Measurements from ENCODE around the gene CMC1.

CMC1 gene

DNA sequence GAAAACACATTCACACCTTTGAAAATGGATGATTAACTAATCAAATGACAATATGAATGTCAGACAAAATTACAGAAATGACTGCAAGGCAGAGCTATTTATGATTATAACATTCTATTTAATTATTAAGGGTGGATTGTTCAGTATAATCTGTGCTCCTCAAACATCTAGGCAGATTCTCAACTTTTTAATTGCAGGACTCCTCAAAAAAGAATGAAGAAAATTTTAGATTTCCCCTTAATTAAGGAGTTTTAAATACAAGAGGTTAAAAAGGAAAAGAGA, 22.6 kb upstream of the CMC1 start:
- Histone ChIP-seq H3K79me2 (ENCODE audit: insufficient read depth, low read length) (no peaks in the 10 kb centered on the region), H3K4me2 (ENCODE audit: low read length) (no peak overlapping the region), H2AFZ (ENCODE audit: low read length) (no peak overlapping the region), H3K9me3 (ENCODE audit: low read length) (peaks cover 5% of the 10 kb centered on the region; the same call in 1 of the 2 replicates), H4K20me1 (ENCODE audit: insufficient read depth, low read length) (no peaks in the 10 kb centered on the region), H3K4me1 (ENCODE audit: insufficient read depth, low read length, severe bottlenecking) (no peaks in the 10 kb centered on the region), H3K9ac (ENCODE audit: low read length) (no peak overlapping the region), H3K4me3 (ENCODE audit: low read depth, low read length, poor library complexity, severe bottlenecking) (no peak overlapping the region), H3F3A (ENCODE audit: insufficient read depth, low read length) (no peaks in the 10 kb centered on the region), H3K27ac (ENCODE audit: low read depth, low read length, poor library complexity, severe bottlenecking) (no peak overlapping the region), H3K36me3 (ENCODE audit: insufficient read depth, low read length) (no peaks in the 10 kb centered on the region), H3K27me3 (ENCODE audit: insufficient read depth, low read length) (0 out of 2 replicates have a peak, but pooled peaks cover 6% of the 10 kb centered on the region), H3K9me2 (ENCODE audit: low read depth, low read length) (no peaks in the 10 kb centered on the region)
- no peak for TF ChIP-seq CTCF (IDR thresholded peaks at IDR 0.05; ENCODE audit: low read length)
- TF ChIP-seq EZH2 (IDR thresholded peaks at IDR 0.05; ENCODE audit: borderline replicate concordance, low read length), result no peak

GRCh38 chr3:28224430-28224829, 17.0 kb upstream of the CMC1 start:
- Histone ChIP-seq H3K27ac (ENCODE audit: low read depth, low read length, poor library complexity, severe bottlenecking) (no peak overlapping the region), H3K36me3 (ENCODE audit: insufficient read depth, low read length) (no peaks in the 10 kb centered on the region), H3K79me2 (ENCODE audit: insufficient read depth, low read length) (no peaks in the 10 kb centered on the region), H2AFZ (ENCODE audit: low read length) (no peak overlapping the region), H3K4me2 (ENCODE audit: low read length) (no peak overlapping the region), H3K9ac (ENCODE audit: low read length) (no peak overlapping the region), H3F3A (ENCODE audit: insufficient read depth, low read length) (no peaks in the 10 kb centered on the region), H3K9me3 (ENCODE audit: low read length) (no peaks in the 10 kb centered on the region), H3K9me2 (ENCODE audit: low read depth, low read length) (no peaks in the 10 kb centered on the region), H3K4me1 (ENCODE audit: insufficient read depth, low read length, severe bottlenecking) (no peaks in the 10 kb centered on the region), H3K4me3 (ENCODE audit: low read depth, low read length, poor library complexity, severe bottlenecking) (no peak overlapping the region), H3K27me3 (ENCODE audit: insufficient read depth, low read length) (no peaks in the 10 kb centered on the region), H4K20me1 (ENCODE audit: insufficient read depth, low read length) (no peaks in the 10 kb centered on the region)
- TF ChIP-seq CTCF (IDR thresholded peaks at IDR 0.05; ENCODE audit: low read length) (no peak), EZH2 (IDR thresholded peaks at IDR 0.05; ENCODE audit: borderline replicate concordance, low read length) (no peak)

- H3K9me2 ChIP-seq (ENCODE audit: low read depth, low read length), result no peaks in the 10 kb centered on the region
- H3F3A ChIP-seq (ENCODE audit: insufficient read depth, low read length), result no peaks in the 10 kb centered on the region
- H4K20me1 ChIP-seq (ENCODE audit: insufficient read depth, low read length), result no peaks in the 10 kb centered on the region
- no peak for TF ChIP-seq CTCF (IDR thresholded peaks at IDR 0.05; ENCODE audit: low read length)
- no peak for TF ChIP-seq EZH2 (IDR thresholded peaks at IDR 0.05; ENCODE audit: borderline replicate concordance, low read length)
- H3K27me3 ChIP-seq (ENCODE audit: insufficient read depth, low read length), result no peaks in the 10 kb centered on the region
- H3K79me2 ChIP-seq (ENCODE audit: insufficient read depth, low read length), result no peaks in the 10 kb centered on the region
- no peak overlapping the region for H3K4me2 ChIP-seq (ENCODE audit: low read length)
- no peaks in the 10 kb centered on the region for H3K4me1 ChIP-seq (ENCODE audit: insufficient read depth, low read length, severe bottlenecking)
- no peak overlapping the region for H3K27ac ChIP-seq (ENCODE audit: low read depth, low read length, poor library complexity, severe bottlenecking)
- H3K36me3 ChIP-seq (ENCODE audit: insufficient read depth, low read length), result no peaks in the 10 kb centered on the region
- H3K4me3 ChIP-seq (ENCODE audit: low read depth, low read length, poor library complexity, severe bottlenecking), result no peak overlapping the region
- no peaks in the 10 kb centered on the region for H3K9me3 ChIP-seq (ENCODE audit: low read length)
- H3K9ac ChIP-seq (ENCODE audit: low read length), result no peak overlapping the region
- no peak overlapping the region for H2AFZ ChIP-seq (ENCODE audit: low read length)
Observed at GRCh38 chr3:28226020-28226419, 15.4 kb upstream of the CMC1 start.
